Esophagus squamous epithelium (tissue), 5 donors: ENCODE measurements around the gene SVOPL. TPM values are rescaled to one million over a fixed set of nuclear protein-coding genes. Genes with fewer than 3 reads are reported as not detected.

Experiments
- DNase-seq: peaks from one replicate; lab custom pipeline; 2025; lab: John Stamatoyannopoulos, UW
- H3K27ac ChIP-seq, 4 donors: fragments of 200-600 bp; sonication (generic); one replicate each; pipeline ENCODE4 v1.5.1; 2016 to 2019; ENCODE audit warnings: mild to moderate bottlenecking in 1 of 4
- H3K27me3 ChIP-seq, 4 donors: fragments of 200-600 bp; sonication (generic); 1 replicate in 3 of 4; 2 replicates in 1 of 4; pipeline versions ENCODE4 v1.5.1 to v1.6.0; 2017 to 2021; ENCODE audit warnings: antibody characterized with exemption in 1 of 4
- H3K36me3 ChIP-seq, 3 donors: fragments of 200-600 bp; sonication (generic); one replicate each; pipeline ENCODE4 v1.5.1; 2016 to 2019
- H3K4me1 ChIP-seq, 3 donors: fragments of 200-600 bp; sonication (generic); one replicate each; pipeline ENCODE4 v1.5.1; 2017 to 2019
- H3K4me3 ChIP-seq, 4 donors: fragments of 200-600 bp; sonication (generic); 1 replicate in 3 of 4; 2 replicates in 1 of 4; pipeline ENCODE4 v1.5.1; 2016 to 2019; ENCODE audit warnings: mild to moderate bottlenecking in 2 of 4, moderate library complexity in 1 of 4
- H3K9me3 ChIP-seq, 3 donors: fragments of 200-600 bp; sonication (generic); one replicate each; pipeline ENCODE4 v1.5.1; 2016 to 2019
- CTCF ChIP-seq, 6 experiments: fragments of 450-650 bp in 4 of 6; fragments of 200-600 bp in 2 of 6; sonication (generic) in 2 of 6; IDR thresholded peaks; one replicate each; pipeline ENCODE4 v1.5.1; 2016 to 2019; ENCODE audit warnings: antibody characterized with exemption in 6 of 6, mild to moderate bottlenecking in 4 of 6, moderate library complexity in 4 of 6
- POLR2A ChIP-seq, 4 donors: fragments of 450-650 bp; IDR thresholded peaks; one replicate each; pipeline ENCODE4 v1.6.1; 2017; ENCODE audit warnings: antibody characterized with exemption in 4 of 4, mild to moderate bottlenecking in 4 of 4, moderate library complexity in 3 of 4
- WGBS, 2 donors: methylation state at CpG; one replicate each; pipeline ENCODE4 v1.1.5; 2018; 5-methylcytosine and 5-hydroxymethylcytosine counted together
- intact Hi-C: fragments of 100-400 bp; cut with DNase I; formaldehyde crosslinking; loops from one replicate; pipeline ENCODE4 v1.15.0; 2022
- total RNA-seq, 4 donors: library from RNA; depleted of rRNA; stranded (reverse); fragments of >200 nt; gene quantifications; one replicate each; pipeline ENCODE4 v1.1.0, GENCODE V29; 2016
- donor health status: DM: yes; HTN: yes; CAD: no.

The SVOPL gene
- total RNA-seq, 4 donors from 2014 or later = 0.18 TPM; not detected in 3

GRCh38 chr7:138555684-138556083 lies 145.5 kb downstream of the SVOPL start:
- TF ChIP-seq CTCF (IDR thresholded peaks at IDR 0.05) = no peak
- no peak for TF ChIP-seq POLR2A (IDR thresholded peaks at IDR 0.05)
- no peaks in the 10 kb centered on the region for H3K27me3 ChIP-seq
- H3K4me1 ChIP-seq = no peaks in the 10 kb centered on the region
- no peak for DNase-seq
- peaks cover 0 to 68% (median 37%) of the 10 kb centered on the region in 3 donors for H3K9me3 ChIP-seq
- H3K27ac ChIP-seq = no peak overlapping the region
- intact Hi-C loops = no loop called here
- peaks cover 31 to 100% (median 50%) of the 10 kb centered on the region in 3 donors for H3K36me3 ChIP-seq
- WGBS, 2 donors = 97 to 98% methylated on average over 4 of the region's 4 CpGs
- no peak overlapping the region for H3K4me3 ChIP-seq

- no peaks in the 10 kb centered on the region for H3K27me3 ChIP-seq
- H3K36me3 ChIP-seq = peaks cover 31 to 98% (median 49%) of the 10 kb centered on the region in 3 donors
- no peak overlapping the region for H3K4me3 ChIP-seq
- 93 to 96% methylated on average over 3 to 4 of the region's 4 CpGs for WGBS, 2 donors
- H3K27ac ChIP-seq = no peak overlapping the region
- TF ChIP-seq CTCF (IDR thresholded peaks at IDR 0.05) (no peak), POLR2A (IDR thresholded peaks at IDR 0.05) (no peak)
- intact Hi-C loops = no loop called here
- peaks cover 0 to 60% (median 37%) of the 10 kb centered on the region in 3 donors for H3K9me3 ChIP-seq
- no peaks in the 10 kb centered on the region for H3K4me1 ChIP-seq
- no peak for DNase-seq
Measured at GRCh38 chr7:138554674-138555073, 146.5 kb downstream of the SVOPL start.

DNA sequence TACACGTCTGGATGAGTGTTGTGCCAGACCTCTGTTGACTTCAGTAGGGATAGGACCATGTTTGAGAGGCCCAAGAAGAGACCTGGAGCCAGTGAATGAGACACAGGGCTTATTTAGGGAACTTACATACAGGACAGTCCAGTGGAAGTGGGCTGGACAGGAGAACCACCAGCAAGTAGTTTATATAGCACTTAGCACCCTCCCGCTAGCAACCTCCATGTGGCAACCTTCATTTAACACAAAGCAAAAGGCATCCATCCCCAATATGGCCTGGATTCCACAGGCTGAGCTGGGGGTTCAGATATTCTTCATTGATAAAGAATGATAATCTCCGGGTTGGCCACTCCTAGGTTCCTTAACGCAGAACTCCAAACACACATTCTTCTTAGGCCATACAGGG lies 147.4 kb downstream of the SVOPL start:
- Histone ChIP-seq H3K27ac (no peak overlapping the region), H3K27me3 (no peaks in the 10 kb centered on the region), H3K4me3 (no peak overlapping the region), H3K36me3 (peaks cover 28 to 98% (median 41%) of the 10 kb centered on the region in 3 donors), H3K4me1 (no peaks in the 10 kb centered on the region), H3K9me3 (peaks cover 0 to 51% (median 32%) of the 10 kb centered on the region in 3 donors)
- no peak for DNase-seq
- TF ChIP-seq CTCF (IDR thresholded peaks at IDR 0.05) (no peak), POLR2A (IDR thresholded peaks at IDR 0.05) (no peak)
- 92 to 93% methylated on average over 4 of the region's 4 CpGs for WGBS, 2 donors
- intact Hi-C loops = no loop called here

DNA sequence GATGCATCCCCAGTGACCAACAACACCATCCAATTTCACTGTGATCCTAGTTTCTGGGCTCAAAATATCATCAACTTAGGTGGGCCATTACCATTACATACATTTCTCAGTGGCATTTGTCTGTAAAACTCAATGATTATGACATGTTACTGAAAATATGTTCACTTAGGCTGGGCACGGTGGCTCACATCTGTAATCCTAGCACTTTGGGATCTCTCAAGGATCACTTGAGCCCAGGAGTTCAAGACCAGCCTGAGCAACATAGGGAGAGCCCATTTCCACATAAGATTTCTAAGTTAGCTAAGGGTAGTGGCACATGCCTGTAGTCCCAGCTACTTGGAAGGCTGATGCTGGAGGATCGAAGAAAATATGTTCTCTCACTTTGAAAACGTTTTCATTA lies 150.1 kb downstream of the SVOPL start:
- no peak overlapping the region for H3K4me3 ChIP-seq
- intact Hi-C loops = no loop called here
- H3K4me1 ChIP-seq = no peaks in the 10 kb centered on the region
- H3K9me3 ChIP-seq = peaks cover 0 to 24% (median 9%) of the 10 kb centered on the region in 3 donors
- TF ChIP-seq POLR2A (IDR thresholded peaks at IDR 0.05) (no peak), CTCF (IDR thresholded peaks at IDR 0.05) (no peak)
- H3K27ac ChIP-seq = no peak overlapping the region
- H3K27me3 ChIP-seq = no peaks in the 10 kb centered on the region
- H3K36me3 ChIP-seq = peaks cover 22 to 96% (median 35%) of the 10 kb centered on the region in 3 donors
- 92% methylated on average over 3 of the region's 3 CpGs for WGBS, 2 donors
- DNase-seq = no peak

- no peak for TF ChIP-seq CTCF (IDR thresholded peaks at IDR 0.05)
- TF ChIP-seq POLR2A (IDR thresholded peaks at IDR 0.05) = no peak
- H3K36me3 ChIP-seq = peaks cover 15 to 96% (median 27%) of the 10 kb centered on the region in 3 donors
- peaks cover 0 to 17% (median 3%) of the 10 kb centered on the region in 3 donors for H3K9me3 ChIP-seq
- intact Hi-C loops = no loop called here
- no peak for DNase-seq
- no peaks in the 10 kb centered on the region for H3K27me3 ChIP-seq
- H3K27ac ChIP-seq = no peak overlapping the region
- no peak overlapping the region for H3K4me3 ChIP-seq
- no peaks in the 10 kb centered on the region for H3K4me1 ChIP-seq
- 95 to 97% methylated on average over 3 of the region's 3 CpGs for WGBS, 2 donors
Measured at GRCh38 chr7:138550337-138550736, 150.8 kb downstream of the SVOPL start.
